ENCODE measurements around the gene STXBP1.
"Not testable (repeated sequence)": the region's sequence is repeated elsewhere in the genome, so short reads cannot be mapped to it uniquely, and the experiment has no call there.

GRCh38 chr9:127584474-127584805, 27.6 kb upstream of the STXBP1 start:
- not testable (repeated sequence) for TF ChIP-seq EZH2 (IDR thresholded peaks at IDR 0.05; ENCODE audit: borderline replicate concordance, low read depth, low read length, severe bottlenecking); CTCF (IDR thresholded peaks at IDR 0.05; ENCODE audit: borderline replicate concordance, extremely low read depth, low read length, poor library complexity, severe bottlenecking)

Data from DND-41 (cell line).